EL (cell line): ENCODE results near the gene CCDC12.
A peak's percentile ranks its signal among the peaks of the same experiment; 100 is the strongest.
"Not testable (repeated sequence)": the region's sequence is repeated elsewhere in the genome, so short reads cannot be mapped to it uniquely, and the experiment has no call there.

Experiments used
- DNase-seq: peaks from one replicate; pipeline ENCODE4 v3.0.0-alpha.2; 2016

The CCDC12 gene

GRCh38 chr3:46978985-46979944, 2.7 kb upstream of the CCDC12 start, which contains the start of gene NBEAL2:
TSS of gene NBEAL2 (plus strand) at chr3:46979666. CDS start at chr3:46979862, 196 bp downstream.
- peak; percentile 94 for DNase-seq

DNA sequence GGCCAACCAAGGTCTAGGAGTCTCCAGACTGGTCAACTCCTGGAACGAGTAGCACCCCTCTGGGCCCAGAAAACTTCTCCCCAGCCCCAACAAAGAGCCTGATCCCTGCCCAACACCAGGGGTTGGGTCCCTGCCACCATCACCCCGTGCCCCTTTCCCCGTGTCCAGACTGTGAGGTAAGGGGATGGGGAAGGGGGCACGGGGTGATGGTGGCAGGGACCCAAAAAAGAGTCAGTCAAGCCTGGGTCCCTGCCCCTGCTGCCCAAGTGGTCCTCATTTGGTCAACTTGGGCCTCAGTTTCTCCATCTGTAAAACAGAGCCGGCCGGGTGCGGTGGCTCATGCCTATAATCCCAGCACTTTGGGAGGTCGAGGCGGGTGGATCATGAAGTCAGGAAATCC, 1.8 kb upstream of the CCDC12 start:
- no peak for DNase-seq

DNA sequence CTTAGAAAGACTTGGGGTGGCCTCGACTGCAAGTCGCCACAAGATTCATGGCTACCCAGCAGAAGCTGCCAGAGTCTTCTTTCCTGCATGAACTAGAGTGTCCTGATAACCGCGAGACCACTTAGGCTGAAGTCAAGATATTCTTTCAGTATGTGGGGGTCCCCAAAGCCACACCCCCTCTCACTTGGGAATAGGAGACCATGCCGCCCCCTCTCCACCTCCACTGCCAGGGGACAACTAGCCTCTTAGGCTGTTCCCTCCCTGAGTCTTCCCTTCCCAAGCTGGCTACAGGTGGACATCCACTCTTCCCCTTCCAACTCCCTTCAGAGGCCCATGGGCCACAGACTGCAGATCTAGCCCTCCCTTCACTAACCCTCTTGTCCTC, 1.3 kb upstream of the CCDC12 start:
- DNase-seq, result no peak

- DNase-seq, result no peak
These were observed 1.9 kb downstream of the CCDC12 start for GRCh38 chr3:46974421-46975171.

DNA sequence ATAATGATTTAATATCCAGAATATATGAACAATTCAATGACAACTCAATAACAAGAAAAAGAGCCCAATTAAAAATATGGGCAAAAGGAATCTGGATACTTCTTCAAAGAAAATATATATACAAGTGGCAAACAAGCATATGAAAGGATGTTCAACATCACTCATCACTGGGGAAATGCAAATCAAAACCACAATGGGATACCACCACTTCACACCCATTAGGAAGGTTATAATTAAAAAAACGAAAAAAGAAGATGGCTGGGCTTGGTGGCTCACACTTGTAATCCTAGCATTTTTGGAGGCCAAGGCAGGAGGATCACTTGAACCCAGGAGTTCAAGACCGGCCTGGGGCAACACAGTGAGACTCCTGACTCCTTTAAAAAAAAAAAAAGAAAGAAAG, 4.1 kb downstream of the CCDC12 start:
- DNase-seq, result no peak

DNA sequence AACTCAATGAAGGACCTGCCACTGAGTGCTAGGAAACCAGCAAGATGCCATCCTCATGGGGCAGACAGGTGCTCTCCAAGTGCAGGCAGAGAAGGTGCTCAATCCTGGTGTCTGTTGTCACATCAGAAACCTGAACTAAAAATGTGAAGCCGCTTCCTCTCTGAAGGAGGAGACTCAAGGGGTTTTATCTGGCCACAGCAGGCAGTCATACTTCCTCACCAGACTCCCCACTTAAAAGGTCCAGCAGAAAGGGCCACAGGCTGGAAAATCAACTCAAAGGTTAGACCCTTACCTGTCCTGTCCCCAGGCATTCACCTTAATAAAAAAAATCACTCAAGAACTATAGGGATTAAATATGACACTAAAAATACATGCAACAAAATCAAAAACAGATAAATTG, 4.8 kb downstream of the CCDC12 start:
- no peak for DNase-seq

- DNase-seq, result no peak
These were observed 5.4 kb downstream of the CCDC12 start for GRCh38 chr3:46971151-46971550.

- DNase-seq, result no peak
These were observed 6.0 kb downstream of the CCDC12 start for GRCh38 chr3:46970391-46971091.

GRCh38 chr3:46968783-46969428, 7.6 kb downstream of the CCDC12 start:
- DNase-seq, result no peak

GRCh38 chr3:46966811-46967210, 9.7 kb downstream of the CCDC12 start:
- DNase-seq, result no peak

DNA sequence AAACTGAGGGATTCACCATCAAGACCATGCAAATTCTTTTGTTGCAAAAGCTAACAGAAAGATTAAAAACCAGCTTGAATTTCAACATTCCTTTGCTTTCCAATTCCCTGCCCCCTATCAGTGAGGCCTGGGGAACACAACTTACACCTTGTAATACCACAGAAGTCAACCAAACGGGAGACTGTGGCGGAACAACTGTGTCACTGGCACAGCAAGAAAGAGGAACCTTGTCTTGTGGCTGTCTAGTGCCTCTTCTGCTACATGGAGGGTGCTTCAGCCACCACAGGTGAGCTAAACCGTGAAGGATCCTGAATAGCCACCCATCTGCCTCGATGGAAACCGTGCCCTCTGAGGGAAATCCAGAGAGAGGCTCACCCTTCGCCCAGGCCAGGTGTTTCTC, 11.4 kb downstream of the CCDC12 start:
- DNase-seq, result no peak

DNA sequence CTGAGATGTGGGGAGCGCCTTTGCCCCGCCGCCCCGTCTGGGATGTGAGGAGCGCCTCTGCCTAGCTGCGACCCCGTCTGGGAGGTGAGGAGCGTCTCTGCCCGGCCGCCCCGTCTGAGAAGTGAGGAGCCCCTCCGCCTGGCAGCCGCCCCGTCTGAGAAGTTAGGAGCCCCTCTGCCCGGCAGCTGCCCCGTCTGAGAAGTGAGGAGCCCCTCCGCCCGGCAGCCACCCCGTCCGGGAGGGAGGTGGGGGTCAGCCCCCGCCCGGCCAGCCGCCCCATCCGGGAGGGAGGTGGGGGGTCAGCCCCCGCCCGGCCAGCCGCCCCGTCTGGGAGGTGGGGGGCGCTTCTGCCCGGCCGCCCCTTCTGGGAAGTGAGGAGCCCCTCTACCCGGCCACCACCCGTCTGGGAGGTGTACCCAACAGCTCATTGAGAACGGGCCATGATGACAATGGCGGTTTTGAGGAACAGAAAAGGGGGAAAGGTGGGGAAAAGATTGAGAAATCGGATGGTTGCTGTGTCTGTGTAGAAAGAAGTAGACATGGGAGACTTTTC, 12.4 kb downstream of the CCDC12 start:
- not testable (repeated sequence) for DNase-seq

- no peak for DNase-seq
These were observed 13.6 kb downstream of the CCDC12 start for GRCh38 chr3:46962990-46963389.

- no peak for DNase-seq
These were observed 14.1 kb downstream of the CCDC12 start for GRCh38 chr3:46962427-46962826.

- no peak for DNase-seq
These were observed 15.7 kb downstream of the CCDC12 start for GRCh38 chr3:46960835-46961234.

GRCh38 chr3:46960081-46960701, 16.4 kb downstream of the CCDC12 start:
- DNase-seq, result peak; percentile 56

DNA sequence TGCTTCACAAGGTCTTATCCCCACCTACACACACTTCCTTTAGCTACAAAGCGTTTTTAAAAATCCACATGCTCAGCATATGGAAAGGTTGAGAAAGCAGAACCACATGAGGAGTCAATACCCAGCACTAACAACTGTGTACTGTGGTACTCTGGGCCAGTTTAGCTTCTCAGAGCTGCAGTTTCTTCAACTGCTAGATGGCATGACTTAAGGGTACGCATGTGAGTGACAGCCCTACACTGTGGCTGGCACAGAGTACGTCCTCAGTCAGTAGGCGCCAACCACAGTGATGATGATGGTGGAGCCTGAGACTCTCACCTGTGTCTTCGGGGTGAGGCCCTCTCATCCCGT, 17.4 kb downstream of the CCDC12 start:
- no peak for DNase-seq

DNA sequence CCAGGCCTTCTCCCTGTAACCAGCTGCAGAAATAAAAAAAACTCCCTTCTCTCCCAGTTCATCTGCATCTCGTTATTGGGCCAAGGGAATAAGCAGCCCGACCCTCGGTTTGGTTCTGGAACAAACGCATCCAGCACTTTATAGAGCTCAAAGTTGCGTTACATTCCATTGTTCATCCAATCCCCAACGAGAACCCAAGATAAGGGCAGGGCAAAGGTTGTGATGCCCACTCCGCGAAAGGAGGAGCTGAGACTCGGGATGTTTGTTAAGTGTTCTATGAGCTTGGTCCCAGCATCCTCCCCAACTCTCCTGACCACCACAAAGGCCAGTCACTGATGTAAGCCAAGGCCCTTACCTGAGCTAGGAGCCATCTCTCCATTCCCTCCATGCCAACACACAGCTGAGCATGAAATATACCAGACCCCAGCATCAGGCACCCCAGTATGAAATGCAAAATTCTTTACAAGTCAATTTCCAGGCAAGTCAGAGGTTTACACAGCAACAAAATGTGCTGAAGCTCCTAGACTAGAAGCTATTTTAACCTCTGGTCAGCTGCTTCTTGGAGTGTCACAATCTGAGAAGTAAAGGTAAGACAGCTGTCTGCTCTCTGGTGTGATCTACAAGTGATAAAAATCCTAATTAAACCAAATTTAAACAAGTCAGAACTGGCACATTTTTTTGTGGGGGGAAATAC, 17.9 kb downstream of the CCDC12 start:
- DNase-seq, result no peak

- DNase-seq, result no peak
These were observed 19.3 kb downstream of the CCDC12 start for GRCh38 chr3:46957092-46957820.

GRCh38 chr3:46955801-46956259, 20.7 kb downstream of the CCDC12 start:
- no peak for DNase-seq

GRCh38 chr3:46955157-46955556, 21.4 kb downstream of the CCDC12 start:
- DNase-seq, result no peak
